Endodermal cell (in vitro differentiated cells): ENCODE results near the gene NDUFB7. TPM values are rescaled to one million over a fixed set of nuclear protein-coding genes. Genes with fewer than 3 reads are reported as not detected.

Source experiments
- DNase-seq: peaks from one replicate; pipeline ENCODE4 v3.0.0-alpha.2; 2017
- H3K27ac ChIP-seq: 2 replicates; pipeline ENCODE4 v1.5.1; 2013; ENCODE audit warnings: mild to moderate bottlenecking, low read depth, low read length, moderate library complexity
- H3K27me3 ChIP-seq: 2 replicates; pipeline ENCODE4 v1.6.1; 2013; ENCODE audit warnings: mild to moderate bottlenecking, low read length, moderate library complexity; ENCODE audit not compliant: insufficient read depth, control insufficient read depth, poor library complexity, severe bottlenecking
- H3K36me3 ChIP-seq: 2 replicates; pipeline ENCODE4 v1.7.0; 2013; ENCODE audit warnings: mild to moderate bottlenecking, low read length, moderate library complexity; ENCODE audit not compliant: control insufficient read depth, insufficient read depth
- H3K4me1 ChIP-seq: one replicate; pipeline ENCODE4 v1.7.0; 2013; ENCODE audit warnings: low read length; ENCODE audit not compliant: control insufficient read depth, insufficient read depth
- H3K4me3 ChIP-seq: 2 replicates; pipeline ENCODE4 v1.5.1; 2013; ENCODE audit warnings: mild to moderate bottlenecking, low read length, moderate library complexity
- H3K9ac ChIP-seq: 2 replicates; pipeline ENCODE4 v1.6.1; 2013; ENCODE audit warnings: mild to moderate bottlenecking, low read length, moderate library complexity; ENCODE audit not compliant: poor library complexity, severe bottlenecking; ENCODE audit errors: extremely low read depth
- H3K9me3 ChIP-seq: 2 replicates; pipeline ENCODE4 v1.6.1; 2013; ENCODE audit warnings: mild to moderate bottlenecking, low read length, moderate library complexity; ENCODE audit not compliant: control insufficient read depth
- H3K27ac Mint-ChIP-seq: 2 replicates; pipeline ENCODE4 v1.8.0; 2020; ENCODE audit warnings: mixed read lengths
- H3K27me3 Mint-ChIP-seq: 2 replicates; pipeline ENCODE4 v1.8.0; 2021; ENCODE audit warnings: mild to moderate bottlenecking, mixed read lengths; ENCODE audit not compliant: insufficient read depth
- H3K36me3 Mint-ChIP-seq: 2 replicates; pipeline ENCODE4 v1.8.0; 2020; ENCODE audit warnings: low read depth, mixed read lengths
- H3K4me1 Mint-ChIP-seq: 2 replicates; pipeline ENCODE4 v1.8.0; 2020; ENCODE audit warnings: mixed read lengths
- H3K4me3 Mint-ChIP-seq: 2 replicates; pipeline ENCODE4 v1.8.0; 2020; ENCODE audit warnings: mild to moderate bottlenecking, moderate library complexity, mixed read lengths
- H3K9me3 Mint-ChIP-seq: 2 replicates; pipeline ENCODE4 v1.8.0; 2020; ENCODE audit warnings: mild to moderate bottlenecking, mixed read lengths
- WGBS, 2 experiments: methylation state at CpG; one replicate each; pipeline versions ENCODE4 v1.1.5 to v1.1.7; 2013; ENCODE audit warnings: missing lambda C conversion rate in 2 of 2, mixed read lengths in 1 of 2; ENCODE audit not compliant: insufficient coverage in 1 of 2, insufficient read length in 1 of 2; 5-methylcytosine and 5-hydroxymethylcytosine counted together
- total RNA-seq, 2 donors: library from RNA; stranded (reverse); fragmentation: NEBNext Ultra II Directional in 1 of 2; extraction: Animal tissue kit (Norgen Biotek cat#: 25700) in 1 of 2; gene quantifications; 2 replicates in 1 of 2; 3 replicates in 1 of 2; pipeline ENCODE4 v1.2.1, GENCODE V29; 2021
- TF ChIP-seq, protein P1 (sequence below): fragments of 200-600 bp; sonication (generic); conservative IDR thresholded peaks from 2 replicates; pipeline ENCODE4 v1.5.0; 2021; ENCODE audit warnings: antibody characterized with exemption, mild to moderate bottlenecking

Gene NDUFB7
- total RNA-seq, 2 donors from 2014 or later: 127 to 141 TPM

DNA sequence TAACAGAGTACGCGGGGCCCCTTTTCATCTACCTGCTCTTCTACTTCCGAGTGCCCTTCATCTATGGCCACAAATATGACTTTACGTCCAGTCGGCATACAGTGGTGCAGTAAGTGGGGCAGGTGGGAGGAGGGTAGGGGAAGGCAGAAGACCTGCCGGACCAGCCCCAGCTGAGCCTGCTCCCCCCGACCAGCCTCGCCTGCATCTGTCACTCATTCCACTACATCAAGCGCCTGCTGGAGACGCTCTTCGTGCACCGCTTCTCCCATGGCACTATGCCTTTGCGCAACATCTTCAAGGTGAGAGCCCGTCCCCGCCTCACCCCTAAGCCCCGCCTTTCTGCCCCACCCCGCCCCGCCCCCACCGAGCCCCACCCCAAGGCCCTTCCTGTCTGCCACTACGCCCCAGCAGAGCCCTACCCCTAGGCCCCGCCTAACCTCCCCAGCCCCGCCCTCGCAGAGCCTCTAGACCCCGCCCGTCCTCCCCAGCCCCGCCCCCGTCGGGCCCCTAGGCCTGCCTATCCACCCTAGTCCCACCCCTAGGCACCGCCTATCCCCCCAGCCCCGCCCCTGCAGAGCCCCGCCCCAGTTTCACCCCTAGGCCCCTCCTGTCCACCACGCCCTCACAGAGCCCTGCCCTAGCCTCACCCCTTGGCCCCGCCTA lies 7.7 kb downstream of the NDUFB7 start:
- Mint-ChIP-seq H3K4me1 (peaks cover 31% of the 10 kb centered on the region), H3K27ac (no peak overlapping the region), H3K36me3 (peaks cover 19% of the 10 kb centered on the region), H3K27me3 (no peaks in the 10 kb centered on the region), H3K4me3 (no peak overlapping the region), H3K9me3 (no peaks in the 10 kb centered on the region)
- WGBS, 2 experiments: 93 to 100% methylated on average over 3 to 16 of the region's 33 CpGs
- peaks cover 6% of the 10 kb centered on the region for H3K4me1 ChIP-seq
- DNase-seq: peak; percentile 98
- TF ChIP-seq, protein P1, sequence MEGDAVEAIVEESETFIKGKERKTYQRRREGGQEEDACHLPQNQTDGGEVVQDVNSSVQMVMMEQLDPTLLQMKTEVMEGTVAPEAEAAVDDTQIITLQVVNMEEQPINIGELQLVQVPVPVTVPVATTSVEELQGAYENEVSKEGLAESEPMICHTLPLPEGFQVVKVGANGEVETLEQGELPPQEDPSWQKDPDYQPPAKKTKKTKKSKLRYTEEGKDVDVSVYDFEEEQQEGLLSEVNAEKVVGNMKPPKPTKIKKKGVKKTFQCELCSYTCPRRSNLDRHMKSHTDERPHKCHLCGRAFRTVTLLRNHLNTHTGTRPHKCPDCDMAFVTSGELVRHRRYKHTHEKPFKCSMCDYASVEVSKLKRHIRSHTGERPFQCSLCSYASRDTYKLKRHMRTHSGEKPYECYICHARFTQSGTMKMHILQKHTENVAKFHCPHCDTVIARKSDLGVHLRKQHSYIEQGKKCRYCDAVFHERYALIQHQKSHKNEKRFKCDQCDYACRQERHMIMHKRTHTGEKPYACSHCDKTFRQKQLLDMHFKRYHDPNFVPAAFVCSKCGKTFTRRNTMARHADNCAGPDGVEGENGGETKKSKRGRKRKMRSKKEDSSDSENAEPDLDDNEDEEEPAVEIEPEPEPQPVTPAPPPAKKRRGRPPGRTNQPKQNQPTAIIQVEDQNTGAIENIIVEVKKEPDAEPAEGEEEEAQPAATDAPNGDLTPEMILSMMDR: no peak
- no peaks in the 10 kb centered on the region for H3K9me3 ChIP-seq
- H3K27me3 ChIP-seq: no peaks in the 10 kb centered on the region
- no peaks in the 10 kb centered on the region for H3K36me3 ChIP-seq
- no peak overlapping the region for H3K9ac ChIP-seq
- no peak overlapping the region for H3K27ac ChIP-seq
- no peak overlapping the region for H3K4me3 ChIP-seq

DNA sequence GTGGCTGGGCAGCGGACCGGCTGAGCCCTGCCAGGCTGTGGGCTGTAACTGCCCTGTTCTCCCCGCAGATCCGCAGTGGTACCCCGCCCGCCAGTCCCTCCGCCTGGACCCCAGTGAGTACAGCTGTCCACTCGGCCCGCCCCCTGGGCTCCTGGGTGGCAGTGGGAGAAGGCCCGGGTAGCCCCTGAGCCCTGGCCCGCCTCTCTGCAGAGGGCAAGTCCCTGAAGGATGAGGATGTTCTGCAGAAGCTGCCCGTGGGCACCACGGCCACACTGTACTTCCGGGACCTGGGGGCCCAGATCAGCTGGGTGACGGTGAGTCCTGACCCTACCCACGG lies 8.3 kb downstream of the NDUFB7 start:
- Mint-ChIP-seq H3K4me1 (peaks cover 32% of the 10 kb centered on the region), H3K36me3 (peaks cover 18% of the 10 kb centered on the region), H3K9me3 (no peaks in the 10 kb centered on the region), H3K27me3 (no peaks in the 10 kb centered on the region), H3K4me3 (no peak overlapping the region), H3K27ac (no peak overlapping the region)
- no peak overlapping the region for H3K4me3 ChIP-seq
- H3K27ac ChIP-seq: no peak overlapping the region
- DNase-seq: no peak
- no peak overlapping the region for H3K9ac ChIP-seq
- H3K27me3 ChIP-seq: no peaks in the 10 kb centered on the region
- H3K9me3 ChIP-seq: no peaks in the 10 kb centered on the region
- peaks cover 6% of the 10 kb centered on the region for H3K4me1 ChIP-seq
- 95 to 96% methylated on average over 6 to 16 of the region's 16 CpGs for WGBS, 2 experiments
- TF ChIP-seq, protein P1: no peak
- no peaks in the 10 kb centered on the region for H3K36me3 ChIP-seq

DNA sequence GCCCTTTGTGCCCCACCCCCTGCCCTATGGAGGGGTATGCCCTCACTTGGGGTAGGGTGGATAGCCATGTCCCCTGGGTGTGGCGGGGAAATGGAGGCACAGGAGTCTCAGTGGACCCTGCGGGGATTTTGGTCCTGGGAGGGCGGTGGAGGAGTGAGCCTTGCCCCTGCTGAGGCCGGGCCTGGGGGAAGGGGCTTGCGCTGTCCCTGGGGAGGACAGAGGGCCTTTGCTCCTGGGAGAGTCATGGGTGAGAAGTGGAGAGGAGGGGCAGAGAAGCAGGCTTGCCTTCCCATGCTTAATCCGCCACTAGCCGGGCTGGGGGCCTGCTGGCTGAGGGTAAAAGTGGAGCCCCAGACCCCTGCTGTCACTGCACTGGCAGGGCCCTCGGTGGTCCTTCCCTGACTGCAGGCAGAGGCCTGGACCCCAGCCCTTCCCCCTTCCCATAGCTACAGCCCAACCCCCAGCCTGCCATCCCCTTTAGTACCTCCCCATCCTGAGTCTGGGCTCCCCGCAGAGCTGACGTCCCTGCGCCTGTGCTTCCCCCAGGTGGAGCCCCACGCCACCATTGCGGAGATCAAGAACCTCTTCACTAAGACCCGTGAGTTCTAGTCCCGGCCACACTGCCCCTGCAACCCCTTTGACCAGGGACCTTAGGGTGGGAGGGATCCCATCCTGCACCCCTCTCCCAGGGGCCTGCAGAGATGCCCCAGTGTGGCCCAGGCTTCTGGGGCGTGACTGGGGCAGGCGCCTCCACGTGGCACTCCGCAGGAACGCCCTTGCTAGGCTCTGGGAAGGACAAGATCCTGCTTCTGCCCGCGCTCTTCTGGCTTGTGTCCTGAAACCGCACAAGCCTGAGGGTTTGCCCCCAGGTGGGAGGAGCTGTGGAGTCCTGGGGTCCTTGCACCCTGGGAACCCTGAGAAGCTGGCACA lies 8.9 kb downstream of the NDUFB7 start:
- WGBS, 2 experiments: 80 to 90% methylated on average over 6 to 23 of the region's 23 CpGs
- Mint-ChIP-seq H3K4me1 (peaks cover 34% of the 10 kb centered on the region), H3K4me3 (no peak overlapping the region), H3K27me3 (no peaks in the 10 kb centered on the region), H3K36me3 (peaks cover 16% of the 10 kb centered on the region), H3K9me3 (no peaks in the 10 kb centered on the region), H3K27ac (peak overlapping the region; percentile 44)
- H3K27ac ChIP-seq: no peak overlapping the region
- H3K9me3 ChIP-seq: no peaks in the 10 kb centered on the region
- peaks cover 6% of the 10 kb centered on the region for H3K4me1 ChIP-seq
- peak; percentile 77 for DNase-seq
- TF ChIP-seq, protein P1: no peak
- no peaks in the 10 kb centered on the region for H3K36me3 ChIP-seq
- H3K27me3 ChIP-seq: no peaks in the 10 kb centered on the region
- H3K4me3 ChIP-seq: no peak overlapping the region
- no peak overlapping the region for H3K9ac ChIP-seq
